ENCODE measurements around the gene FUS. TPM values are rescaled to one million over a fixed set of nuclear protein-coding genes. Genes with fewer than 3 reads are reported as not detected.

FUS gene
- total and polyA plus RNA-seq, 12 donors: 12.7 to 536 (median 148) TPM

DNA sequence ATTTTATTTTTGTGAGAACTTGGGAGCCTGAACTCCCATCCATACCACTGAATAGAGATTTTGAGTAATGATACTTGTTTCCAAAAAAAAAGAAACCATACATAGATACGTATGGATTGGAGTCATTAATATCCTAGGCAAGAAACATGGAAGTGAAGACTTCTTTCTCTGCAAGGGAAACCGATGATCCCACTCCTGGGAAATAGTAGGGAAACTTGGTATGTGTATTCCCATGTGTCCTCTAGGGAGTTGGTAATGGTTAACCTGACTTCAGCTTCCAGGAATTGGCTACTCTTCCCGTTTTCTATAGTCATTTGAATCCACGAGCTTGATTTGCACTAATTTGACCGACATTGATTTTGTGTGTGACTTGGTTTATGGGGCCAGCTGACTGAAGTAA is 5.4 kb downstream of the FUS start:
- Histone ChIP-seq H3K36me3 (replicated peaks in 1 of 2) (peaks cover 0 to 81% of the 10 kb centered on the region in 2 donors), H3K9me3 (replicated peaks in 1 of 3) (no peaks in the 10 kb centered on the region), H3K4me1 (replicated peaks in 1 of 2) (peaks cover 21 to 34% of the 10 kb centered on the region in 2 donors), H3K4me3 (no peak overlapping the region), H3K27ac (no peak overlapping the region), H3K27me3 (no peaks in the 10 kb centered on the region)
- TF ChIP-seq, protein P1, sequence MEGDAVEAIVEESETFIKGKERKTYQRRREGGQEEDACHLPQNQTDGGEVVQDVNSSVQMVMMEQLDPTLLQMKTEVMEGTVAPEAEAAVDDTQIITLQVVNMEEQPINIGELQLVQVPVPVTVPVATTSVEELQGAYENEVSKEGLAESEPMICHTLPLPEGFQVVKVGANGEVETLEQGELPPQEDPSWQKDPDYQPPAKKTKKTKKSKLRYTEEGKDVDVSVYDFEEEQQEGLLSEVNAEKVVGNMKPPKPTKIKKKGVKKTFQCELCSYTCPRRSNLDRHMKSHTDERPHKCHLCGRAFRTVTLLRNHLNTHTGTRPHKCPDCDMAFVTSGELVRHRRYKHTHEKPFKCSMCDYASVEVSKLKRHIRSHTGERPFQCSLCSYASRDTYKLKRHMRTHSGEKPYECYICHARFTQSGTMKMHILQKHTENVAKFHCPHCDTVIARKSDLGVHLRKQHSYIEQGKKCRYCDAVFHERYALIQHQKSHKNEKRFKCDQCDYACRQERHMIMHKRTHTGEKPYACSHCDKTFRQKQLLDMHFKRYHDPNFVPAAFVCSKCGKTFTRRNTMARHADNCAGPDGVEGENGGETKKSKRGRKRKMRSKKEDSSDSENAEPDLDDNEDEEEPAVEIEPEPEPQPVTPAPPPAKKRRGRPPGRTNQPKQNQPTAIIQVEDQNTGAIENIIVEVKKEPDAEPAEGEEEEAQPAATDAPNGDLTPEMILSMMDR (IDR thresholded peaks at IDR 0.05): no peak
- TF ChIP-seq POLR2A (IDR thresholded peaks at IDR 0.05): no peak
- 72 to 80% (median 73%) methylated on average over 5 of the region's 5 CpGs for WGBS, 4 donors
- no peak for DNase-seq
- intact Hi-C loops (cut with DNase I): no loop called here

GRCh38 chr16:31186176-31186575 is 6.2 kb downstream of the FUS start:
- 75 to 78% (median 76%) methylated on average over 7 of the region's 7 CpGs for WGBS, 4 donors
- DNase-seq: no peak
- H3K4me3 ChIP-seq: no peak overlapping the region
- no peaks in the 10 kb centered on the region for H3K9me3 ChIP-seq (replicated peaks in 1 of 3)
- peaks cover 20 to 31% of the 10 kb centered on the region in 2 donors for H3K4me1 ChIP-seq (replicated peaks in 1 of 2)
- intact Hi-C loops (cut with DNase I): no loop called here
- TF ChIP-seq, protein P1 (IDR thresholded peaks at IDR 0.05): no peak
- no peak for TF ChIP-seq POLR2A (IDR thresholded peaks at IDR 0.05)
- no peaks in the 10 kb centered on the region for H3K27me3 ChIP-seq
- H3K27ac ChIP-seq: no peak overlapping the region
- H3K36me3 ChIP-seq (replicated peaks in 1 of 2): peaks cover 0 to 90% of the 10 kb centered on the region in 2 donors

DNA sequence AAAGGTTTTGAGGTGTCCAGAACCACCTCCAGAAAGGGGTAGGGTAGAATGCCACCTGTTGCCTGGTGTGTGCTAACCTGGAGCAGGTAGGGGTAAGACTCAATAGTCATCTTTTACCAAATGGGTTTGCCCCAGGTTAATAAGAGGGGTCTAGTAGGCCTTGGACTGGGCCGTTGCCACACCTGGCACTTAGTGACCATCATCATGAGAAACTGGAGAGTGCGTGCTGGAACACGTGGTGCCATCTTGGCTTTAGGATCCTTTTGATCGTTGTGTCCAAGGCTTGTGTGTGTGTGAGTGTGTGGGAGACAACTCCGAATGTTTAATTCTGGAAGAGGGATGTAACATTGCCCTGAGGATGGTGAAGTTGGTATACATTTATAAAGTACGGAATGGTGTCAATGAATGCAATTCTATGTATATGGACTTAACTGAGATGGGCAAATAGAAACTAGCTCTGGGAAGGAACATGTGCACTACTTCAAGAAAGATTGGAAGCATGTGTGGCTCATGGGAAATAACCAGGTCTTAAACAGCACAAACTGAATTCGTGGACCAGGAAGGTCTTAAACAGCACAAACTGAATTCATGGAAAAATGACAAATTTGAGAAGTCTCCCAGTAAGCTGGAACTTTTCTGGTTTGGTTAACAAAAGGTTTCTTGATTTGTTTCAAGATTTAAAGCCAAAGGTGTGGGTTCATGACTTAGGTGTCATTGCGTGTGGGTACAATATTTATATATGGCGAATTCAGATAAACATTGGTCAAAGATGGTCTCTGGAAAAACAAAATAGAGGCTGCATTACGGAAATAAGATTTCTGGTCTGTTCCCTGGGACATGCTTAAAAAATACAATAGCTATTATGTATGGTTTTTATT is 7.2 kb downstream of the FUS start:
- TF ChIP-seq POLR2A (IDR thresholded peaks at IDR 0.05): no peak
- TF ChIP-seq, protein P1 (IDR thresholded peaks at IDR 0.05): no peak
- intact Hi-C loops (cut with DNase I): no loop called here
- Histone ChIP-seq H3K4me1 (replicated peaks in 1 of 2) (peaks cover 10 to 21% of the 10 kb centered on the region in 2 donors), H3K27me3 (no peaks in the 10 kb centered on the region), H3K36me3 (replicated peaks in 1 of 2) (peaks cover 0 to 100% of the 10 kb centered on the region in 2 donors), H3K27ac (no peak overlapping the region), H3K4me3 (no peak overlapping the region), H3K9me3 (replicated peaks in 1 of 3) (no peaks in the 10 kb centered on the region)
- no peak for DNase-seq
- WGBS, 4 donors: 83 to 89% (median 88%) methylated on average over 10 of the region's 10 CpGs

DNA sequence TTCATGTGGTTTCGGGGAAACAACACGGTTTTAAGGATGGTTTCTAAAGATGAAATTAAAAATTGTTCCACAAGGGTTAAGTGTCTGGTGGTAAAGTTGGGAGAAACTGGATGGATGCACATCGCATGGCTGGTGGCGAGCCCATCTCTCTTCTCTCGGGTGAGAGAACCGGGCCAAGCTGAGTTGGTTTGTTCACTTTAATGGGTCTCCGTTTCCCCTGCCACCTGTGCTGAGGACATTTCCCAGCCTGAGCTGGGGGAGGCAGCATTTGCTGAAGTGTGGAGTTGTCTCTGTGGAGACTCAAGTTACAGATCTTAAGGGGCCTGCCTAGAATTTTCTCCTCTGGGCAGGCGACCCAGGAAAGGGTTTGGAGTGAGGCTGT is 7.9 kb downstream of the FUS start:
- no peak overlapping the region for H3K27ac ChIP-seq
- TF ChIP-seq POLR2A (IDR thresholded peaks at IDR 0.05): no peak
- TF ChIP-seq, protein P1 (IDR thresholded peaks at IDR 0.05): no peak
- H3K4me1 ChIP-seq (replicated peaks in 1 of 2): peaks cover 5 to 14% of the 10 kb centered on the region in 2 donors
- no peaks in the 10 kb centered on the region for H3K9me3 ChIP-seq (replicated peaks in 1 of 3)
- no peaks in the 10 kb centered on the region for H3K27me3 ChIP-seq
- 86 to 91% (median 88%) methylated on average over 8 of the region's 8 CpGs for WGBS, 4 donors
- DNase-seq: no peak
- intact Hi-C loops (cut with DNase I): no loop called here
- H3K36me3 ChIP-seq (replicated peaks in 1 of 2): peaks cover 0 to 100% of the 10 kb centered on the region in 2 donors
- no peak overlapping the region for H3K4me3 ChIP-seq

Measured in adrenal gland (tissue), 12 donors.